ENCODE measurements around the gene TMEM53.

TMEM53 gene

DNA sequence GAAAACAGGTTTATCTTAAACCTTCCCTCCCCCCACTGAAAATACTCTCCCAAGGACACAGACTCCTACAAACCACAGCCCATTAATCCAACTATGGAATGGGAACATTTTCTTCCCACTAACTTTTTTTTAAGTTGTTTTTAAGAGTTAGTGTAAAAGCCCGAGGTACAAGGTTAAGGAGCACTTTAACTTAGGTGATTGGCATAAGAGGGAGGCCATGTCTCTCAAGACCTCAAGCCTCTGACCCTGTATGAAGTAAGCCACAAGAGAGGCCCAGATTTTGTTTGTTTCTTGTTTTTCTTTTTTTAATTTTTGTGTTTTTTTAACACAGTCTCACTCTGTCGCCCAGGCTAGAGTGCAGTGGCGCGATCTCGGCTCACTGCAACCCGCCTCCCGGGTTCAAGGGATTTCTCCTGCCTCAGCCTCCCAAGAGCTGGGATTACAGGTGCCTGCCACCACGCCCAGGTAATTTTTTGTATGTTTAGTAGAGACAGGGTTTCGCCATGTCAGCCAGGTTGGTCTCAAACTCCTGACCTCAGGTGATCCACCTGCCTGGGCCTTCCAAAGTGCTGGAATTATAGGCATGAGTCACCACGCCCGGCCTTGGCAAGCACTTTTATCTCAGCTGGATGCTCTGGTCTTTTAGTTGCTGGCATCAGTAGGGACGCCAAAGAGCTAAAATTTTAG, 14.6 kb upstream of the TMEM53 start:
- DNase-seq (ENCODE audit: extremely low read depth, insufficient read length) = no peak
- Histone ChIP-seq H3K36me3 (ENCODE audit: control insufficient read depth, insufficient read depth, low read length) (no peaks in the 10 kb centered on the region), H3K27me3 (replicated peaks; ENCODE audit: control insufficient read depth, insufficient read depth, low read length) (no peaks in the 10 kb centered on the region), H3K4me3 (replicated peaks; ENCODE audit: low read depth, low read length) (no peak overlapping the region)
- TF ChIP-seq, protein P1, sequence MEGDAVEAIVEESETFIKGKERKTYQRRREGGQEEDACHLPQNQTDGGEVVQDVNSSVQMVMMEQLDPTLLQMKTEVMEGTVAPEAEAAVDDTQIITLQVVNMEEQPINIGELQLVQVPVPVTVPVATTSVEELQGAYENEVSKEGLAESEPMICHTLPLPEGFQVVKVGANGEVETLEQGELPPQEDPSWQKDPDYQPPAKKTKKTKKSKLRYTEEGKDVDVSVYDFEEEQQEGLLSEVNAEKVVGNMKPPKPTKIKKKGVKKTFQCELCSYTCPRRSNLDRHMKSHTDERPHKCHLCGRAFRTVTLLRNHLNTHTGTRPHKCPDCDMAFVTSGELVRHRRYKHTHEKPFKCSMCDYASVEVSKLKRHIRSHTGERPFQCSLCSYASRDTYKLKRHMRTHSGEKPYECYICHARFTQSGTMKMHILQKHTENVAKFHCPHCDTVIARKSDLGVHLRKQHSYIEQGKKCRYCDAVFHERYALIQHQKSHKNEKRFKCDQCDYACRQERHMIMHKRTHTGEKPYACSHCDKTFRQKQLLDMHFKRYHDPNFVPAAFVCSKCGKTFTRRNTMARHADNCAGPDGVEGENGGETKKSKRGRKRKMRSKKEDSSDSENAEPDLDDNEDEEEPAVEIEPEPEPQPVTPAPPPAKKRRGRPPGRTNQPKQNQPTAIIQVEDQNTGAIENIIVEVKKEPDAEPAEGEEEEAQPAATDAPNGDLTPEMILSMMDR (IDR thresholded peaks at IDR 0.05; ENCODE audit: insufficient read depth, low read length, poor library complexity, severe bottlenecking) = no peak

DNA sequence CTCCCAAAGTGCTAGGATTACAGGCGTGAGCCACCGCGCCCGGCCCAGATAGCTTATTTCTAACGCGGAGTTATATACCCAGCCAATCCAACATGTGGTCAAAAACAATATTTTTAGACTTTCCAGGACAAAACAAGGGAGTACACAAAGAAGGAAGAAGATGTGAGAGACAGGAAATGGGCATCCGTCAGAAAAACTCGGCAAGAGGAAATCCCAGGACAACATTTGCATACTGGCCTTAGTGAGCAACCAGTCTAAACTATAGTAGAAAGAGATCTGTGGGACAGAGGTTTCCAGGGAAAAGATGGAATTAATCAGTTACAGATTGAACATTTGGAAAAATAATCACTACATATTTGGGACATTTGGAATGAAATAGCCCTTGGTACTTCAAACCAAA, 11.6 kb upstream of the TMEM53 start:
- DNase-seq (ENCODE audit: extremely low read depth, insufficient read length) = no peak
- Histone ChIP-seq H3K27me3 (replicated peaks; ENCODE audit: control insufficient read depth, insufficient read depth, low read length) (no peaks in the 10 kb centered on the region), H3K4me3 (replicated peaks; ENCODE audit: low read depth, low read length) (no peak overlapping the region), H3K36me3 (ENCODE audit: control insufficient read depth, insufficient read depth, low read length) (no peaks in the 10 kb centered on the region)
- TF ChIP-seq, protein P1 (IDR thresholded peaks at IDR 0.05; ENCODE audit: insufficient read depth, low read length, poor library complexity, severe bottlenecking) = no peak

DNA sequence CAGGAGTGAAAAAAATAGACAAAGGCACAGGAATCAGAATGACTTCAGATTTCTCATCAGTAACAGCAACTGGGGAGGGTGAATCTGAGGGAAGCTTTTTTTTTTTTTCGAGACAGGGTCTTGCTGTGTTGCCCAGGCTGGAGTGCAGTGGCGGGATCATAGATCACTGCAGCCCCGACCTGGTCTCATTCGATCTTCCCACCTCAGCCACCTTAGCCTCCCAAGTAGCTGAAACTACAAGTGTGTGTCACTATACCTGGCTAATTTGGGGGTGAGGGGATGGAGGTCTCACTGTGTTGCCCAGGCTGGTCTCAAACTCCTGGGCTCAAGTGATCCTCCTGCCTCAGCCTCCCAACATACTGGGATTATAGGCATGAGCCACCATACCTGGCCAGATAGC, 10.9 kb upstream of the TMEM53 start:
- Histone ChIP-seq H3K4me3 (replicated peaks; ENCODE audit: low read depth, low read length) (no peak overlapping the region), H3K27me3 (replicated peaks; ENCODE audit: control insufficient read depth, insufficient read depth, low read length) (no peaks in the 10 kb centered on the region), H3K36me3 (ENCODE audit: control insufficient read depth, insufficient read depth, low read length) (no peaks in the 10 kb centered on the region)
- DNase-seq (ENCODE audit: extremely low read depth, insufficient read length) = no peak
- TF ChIP-seq, protein P1 (IDR thresholded peaks at IDR 0.05; ENCODE audit: insufficient read depth, low read length, poor library complexity, severe bottlenecking) = no peak

DNA sequence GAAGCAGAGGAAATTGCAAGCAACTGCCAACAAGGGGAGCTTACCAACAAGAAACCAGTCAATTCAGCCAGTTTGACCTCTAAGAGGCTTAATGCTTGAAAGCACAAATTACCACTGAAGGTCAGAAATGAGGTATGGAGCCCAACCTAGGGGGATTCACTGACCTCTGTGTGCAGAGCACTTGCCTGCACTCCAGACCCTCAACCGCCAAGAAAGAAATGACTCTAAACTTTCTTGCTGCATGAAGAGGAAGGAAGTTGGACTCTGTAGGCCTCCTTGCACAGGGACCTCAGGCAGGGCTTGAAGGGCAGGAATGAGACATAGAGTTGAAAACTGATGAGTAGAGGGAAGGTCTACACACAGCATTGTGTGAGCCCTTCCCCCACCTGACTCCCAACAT, 10.2 kb upstream of the TMEM53 start:
- TF ChIP-seq, protein P1 (IDR thresholded peaks at IDR 0.05; ENCODE audit: insufficient read depth, low read length, poor library complexity, severe bottlenecking) = peak; percentile 16
- DNase-seq (ENCODE audit: extremely low read depth, insufficient read length) = peak; percentile 74
- H3K4me3 ChIP-seq (replicated peaks; ENCODE audit: low read depth, low read length) = no peak overlapping the region
- no peaks in the 10 kb centered on the region for H3K36me3 ChIP-seq (ENCODE audit: control insufficient read depth, insufficient read depth, low read length)
- H3K27me3 ChIP-seq (replicated peaks; ENCODE audit: control insufficient read depth, insufficient read depth, low read length) = no peaks in the 10 kb centered on the region

DNA sequence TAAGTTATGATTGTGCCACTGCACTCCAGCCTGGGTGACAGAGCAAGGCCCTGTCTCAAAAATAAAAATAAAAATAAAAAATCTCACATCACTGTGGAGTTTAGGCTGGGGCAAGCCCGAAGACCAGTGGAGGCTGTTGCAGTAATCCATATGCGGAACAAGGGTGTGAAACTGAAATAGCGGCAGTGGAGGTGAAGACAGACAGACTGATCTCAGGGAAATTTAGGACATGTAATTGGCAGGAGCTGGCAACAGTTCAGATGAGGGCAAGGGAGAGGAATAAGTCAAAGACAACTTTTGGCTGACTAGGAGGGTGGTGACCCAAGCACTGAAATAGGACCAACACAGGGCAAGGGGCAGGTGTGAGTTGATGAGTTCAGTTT, 8.6 kb upstream of the TMEM53 start:
- Histone ChIP-seq H3K36me3 (ENCODE audit: control insufficient read depth, insufficient read depth, low read length) (no peaks in the 10 kb centered on the region), H3K27me3 (replicated peaks; ENCODE audit: control insufficient read depth, insufficient read depth, low read length) (no peaks in the 10 kb centered on the region), H3K4me3 (replicated peaks; ENCODE audit: low read depth, low read length) (no peak overlapping the region)
- TF ChIP-seq, protein P1 (IDR thresholded peaks at IDR 0.05; ENCODE audit: insufficient read depth, low read length, poor library complexity, severe bottlenecking) = no peak
- no peak for DNase-seq (ENCODE audit: extremely low read depth, insufficient read length)

Data from GM06990 (cell line).